ENCODE data around the gene HELLS.
"Not testable (repeated sequence)": the region's sequence is repeated elsewhere in the genome, so short reads cannot be mapped to it uniquely, and the experiment has no call there.

GRCh38 chr10:94638097-94638496 lies 92.5 kb downstream of the HELLS start:
- not testable (repeated sequence) for TF ChIP-seq CTCF, POLR2A (IDR thresholded peaks at IDR 0.05)

All from vagina (tissue), 2 donors.